Fibroblast of skin of left biceps (primary cell): ENCODE data around the gene APBA1.
A peak's percentile ranks its signal among the peaks of the same experiment; 100 is the strongest.

Source experiments
- DNase-seq, 2 experiments: peaks; one replicate each; pipeline ENCODE4 v3.0.0-alpha.2; 2013; ENCODE audit warnings: low read depth in 2 of 2

APBA1 gene

DNA sequence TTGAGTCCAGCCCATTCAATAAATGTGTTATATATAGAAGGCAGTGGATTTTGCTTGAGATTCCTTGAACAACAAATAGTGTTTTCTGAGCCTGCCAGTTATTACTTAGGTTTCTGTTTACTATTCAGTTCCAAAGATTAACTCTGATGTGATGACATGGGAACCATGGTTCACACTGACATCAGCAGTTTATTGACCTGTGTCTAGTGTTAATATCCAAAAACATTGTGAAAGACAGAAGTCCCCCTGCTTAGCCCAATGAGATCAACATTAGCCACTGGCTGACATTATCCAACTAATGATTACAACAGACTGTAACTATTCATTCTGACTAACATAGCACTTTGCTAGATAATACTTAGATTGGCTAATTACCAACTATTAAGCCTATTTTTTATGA lies 14.9 kb downstream of the APBA1 start:
- DNase-seq, result no peak

DNA sequence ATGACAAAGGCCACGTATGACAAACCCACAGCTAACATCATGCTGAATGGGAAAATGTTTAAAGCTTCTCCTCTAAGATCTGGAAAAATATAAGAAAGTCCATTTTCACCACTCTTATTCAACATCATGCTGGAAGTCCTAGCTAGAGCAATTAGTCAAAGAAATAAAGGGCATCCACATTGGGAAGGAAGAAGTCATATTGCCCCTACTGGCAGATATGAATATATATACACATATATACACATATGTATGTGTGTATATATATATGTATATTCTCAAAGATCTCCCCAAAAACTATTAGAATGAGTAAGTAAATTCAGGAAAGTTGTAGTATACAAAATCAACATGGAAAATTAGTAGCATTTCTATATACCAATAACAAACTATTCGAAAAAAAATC lies 17.1 kb downstream of the APBA1 start:
- no peak for DNase-seq

DNA sequence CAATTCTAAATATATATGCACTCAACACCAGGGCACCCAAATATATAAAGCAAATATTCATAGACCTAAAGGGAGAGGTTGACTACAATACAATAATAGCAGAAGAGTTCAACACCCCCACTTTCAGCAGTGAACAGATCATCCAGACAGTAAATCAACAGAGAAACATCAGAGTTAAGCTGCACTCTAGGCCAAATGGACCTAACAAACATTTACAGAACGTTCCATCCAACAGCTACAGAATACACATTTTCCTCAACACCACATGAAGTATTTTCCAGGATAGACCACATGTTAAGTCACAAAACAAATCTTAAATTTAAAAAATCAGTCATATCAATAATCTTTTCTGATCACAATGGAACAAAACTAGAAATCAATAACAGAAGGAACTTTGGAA lies 18.9 kb downstream of the APBA1 start:
- DNase-seq, result no peak

DNA sequence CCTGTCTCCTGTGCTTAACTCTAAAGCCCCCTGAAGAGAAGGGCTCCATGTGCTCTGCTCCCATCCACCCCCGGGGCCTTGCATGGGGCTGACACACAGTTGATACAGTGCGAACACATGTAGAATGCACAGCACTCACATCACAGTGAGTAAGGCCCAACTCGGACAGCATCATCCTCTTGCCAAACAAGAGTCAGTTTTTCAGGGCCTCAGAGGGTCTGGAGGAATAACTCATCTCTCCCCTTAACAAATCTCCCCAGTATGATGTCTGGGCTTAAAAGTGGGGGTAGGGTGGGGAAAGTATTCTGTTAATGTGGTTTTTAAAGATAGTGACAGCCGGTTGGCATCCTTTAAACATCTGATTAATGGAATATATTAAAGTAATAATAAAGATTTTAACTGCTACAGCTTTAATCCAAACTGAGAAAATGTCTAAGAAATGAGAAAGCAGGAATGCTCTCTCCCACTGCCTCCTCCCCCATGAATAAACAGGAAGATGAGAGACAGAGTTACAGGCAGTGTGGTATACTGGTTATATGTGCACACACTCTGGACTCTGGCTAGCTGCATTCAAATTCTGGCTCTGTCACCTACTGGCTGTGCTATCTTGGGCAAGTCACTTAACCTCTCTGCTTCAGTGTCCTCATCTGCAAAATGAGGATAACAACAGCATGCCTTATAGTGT lies 22.5 kb downstream of the APBA1 start:
- DNase-seq, result peak; percentile 64 to 73

DNA sequence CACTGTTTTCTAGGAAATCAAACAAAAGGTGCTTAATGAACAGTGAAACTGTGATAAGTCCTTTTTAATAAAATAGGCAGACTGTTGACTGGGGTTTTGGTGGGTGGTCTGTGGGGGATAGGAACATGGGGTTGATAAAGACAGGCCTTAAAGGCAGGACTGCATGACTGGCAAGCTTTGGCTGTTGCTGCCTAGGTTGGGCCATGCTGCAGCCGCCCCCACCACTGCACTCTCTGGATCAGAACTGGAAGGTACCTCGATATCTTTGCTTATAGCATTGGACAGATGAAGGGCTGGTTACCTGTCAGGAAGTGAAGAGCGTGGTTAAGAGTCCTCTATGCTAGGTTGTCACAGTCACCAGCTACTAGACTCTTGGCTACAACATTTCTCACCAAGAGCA lies 24.4 kb downstream of the APBA1 start:
- no peak for DNase-seq

DNA sequence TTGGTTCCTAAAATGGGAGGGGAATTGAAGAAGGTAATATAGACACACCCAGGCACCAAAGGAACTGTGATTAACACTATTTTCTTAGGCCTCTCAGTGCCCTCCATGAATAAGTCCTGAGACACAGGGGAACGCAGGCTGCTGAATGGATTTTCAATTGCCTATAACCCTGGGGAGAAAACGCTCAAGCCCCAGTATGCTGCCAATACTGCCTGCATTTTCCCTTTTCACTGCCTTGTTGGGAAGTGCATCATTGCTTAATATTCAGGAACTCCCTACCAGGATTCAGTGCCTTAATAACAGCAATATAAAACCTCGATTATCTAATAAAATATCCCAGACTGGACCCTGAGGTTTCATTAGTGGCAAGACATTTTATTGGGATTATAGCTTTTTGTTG lies 25.4 kb downstream of the APBA1 start:
- no peak for DNase-seq

DNA sequence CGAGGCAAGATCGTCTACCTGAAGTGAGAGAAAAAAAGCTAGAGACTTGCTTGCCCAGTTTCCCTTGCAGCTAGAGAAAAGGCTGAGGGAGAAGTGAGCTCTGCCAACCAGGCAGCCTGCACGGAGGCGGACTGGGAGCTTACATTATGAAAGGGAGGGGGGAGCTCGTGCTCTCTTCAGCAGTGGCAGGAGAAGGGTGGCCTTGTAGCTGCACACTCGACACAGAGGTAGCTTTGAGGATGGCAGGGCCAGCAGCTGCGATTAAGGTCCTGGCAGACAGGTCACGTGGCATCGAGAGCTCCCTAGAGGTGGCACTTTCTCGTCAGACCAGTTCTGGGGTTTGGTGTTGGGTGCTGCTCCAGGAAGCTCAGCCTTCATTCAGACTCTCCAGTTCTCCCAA lies 26.7 kb downstream of the APBA1 start:
- no peak for DNase-seq

DNA sequence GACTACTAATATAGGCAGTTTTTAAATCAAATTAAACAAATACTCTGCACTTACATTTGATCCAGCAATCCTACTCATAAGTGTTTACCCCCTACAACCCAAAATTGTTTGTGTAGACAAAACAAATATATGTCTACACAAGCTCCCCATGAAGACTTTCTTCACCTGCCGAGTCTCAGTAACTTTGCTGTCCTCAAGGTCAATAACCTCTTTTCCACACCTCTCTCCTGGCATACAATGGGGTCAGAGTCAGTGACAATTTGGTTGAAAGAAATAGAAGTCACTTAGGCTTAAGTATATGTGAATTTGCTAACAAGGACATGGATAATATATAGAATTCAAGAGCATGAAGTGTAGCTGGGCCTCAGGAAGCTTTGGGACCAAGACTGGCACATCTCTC lies 29.1 kb downstream of the APBA1 start:
- DNase-seq, result no peak

DNA sequence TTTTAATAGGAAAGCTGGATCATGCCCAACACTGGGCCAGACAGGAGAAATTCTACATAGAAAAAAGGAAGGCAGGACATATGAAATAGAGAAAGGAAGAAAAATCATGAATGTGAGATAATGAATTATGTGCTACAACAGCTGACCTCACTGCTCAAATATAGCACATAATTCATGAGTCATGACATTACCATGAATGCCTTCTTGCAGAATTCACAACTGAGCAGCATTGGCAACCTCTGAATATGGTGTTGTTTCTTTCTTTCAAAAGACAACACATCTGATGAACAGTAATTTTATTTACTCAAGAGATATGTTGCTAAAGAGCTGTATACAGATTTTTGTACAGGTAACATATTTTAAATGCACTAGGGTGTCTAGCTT lies 34.4 kb downstream of the APBA1 start:
- DNase-seq, result peak; percentile 19 to 30

DNA sequence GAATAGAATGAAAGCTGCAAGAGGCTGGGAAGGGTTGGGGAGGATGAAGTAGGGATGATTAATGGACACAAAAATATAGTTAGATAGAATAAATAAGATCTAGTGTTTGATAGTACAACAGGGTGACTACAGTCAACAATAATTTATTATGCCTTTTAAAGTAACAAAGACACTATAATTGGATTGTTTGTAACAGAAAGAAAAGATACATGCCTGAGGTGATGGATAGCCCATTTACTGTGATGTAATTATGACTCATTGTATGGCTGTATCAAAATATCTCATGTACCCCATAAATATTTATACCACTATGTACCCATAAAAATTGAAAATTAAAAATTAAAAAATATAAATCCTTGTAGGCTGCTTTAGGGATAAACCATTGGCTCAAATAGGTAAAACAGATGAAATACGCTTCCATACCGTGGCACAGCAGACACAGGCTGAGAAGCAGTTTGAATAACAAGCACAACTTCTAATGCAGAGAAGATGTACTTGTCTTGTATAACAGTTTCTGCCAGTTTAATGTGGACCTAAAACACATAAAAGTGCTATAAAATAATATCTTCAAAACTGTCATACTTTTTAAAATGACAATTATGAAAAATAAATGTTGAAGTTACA lies 34.9 kb downstream of the APBA1 start:
- DNase-seq, result no peak

DNA sequence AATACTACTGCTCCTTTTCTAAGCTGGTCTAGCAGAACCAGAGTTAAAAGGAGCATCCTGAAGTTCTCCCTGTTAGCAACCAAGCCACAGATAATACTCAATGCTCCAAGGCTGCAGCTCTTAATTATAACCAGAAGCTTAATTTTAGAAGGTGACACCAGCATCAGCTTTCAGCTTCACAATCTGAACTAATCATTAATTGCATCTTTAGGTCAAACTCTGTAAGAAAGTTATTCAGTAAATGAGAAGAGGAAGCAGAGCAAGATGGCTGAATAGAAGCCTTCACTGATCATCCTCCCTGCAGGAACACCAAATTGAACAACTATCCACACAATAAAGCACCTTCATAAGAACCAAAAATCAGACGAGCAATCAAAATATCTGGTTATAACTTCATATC lies 38.5 kb downstream of the APBA1 start:
- DNase-seq, result no peak

DNA sequence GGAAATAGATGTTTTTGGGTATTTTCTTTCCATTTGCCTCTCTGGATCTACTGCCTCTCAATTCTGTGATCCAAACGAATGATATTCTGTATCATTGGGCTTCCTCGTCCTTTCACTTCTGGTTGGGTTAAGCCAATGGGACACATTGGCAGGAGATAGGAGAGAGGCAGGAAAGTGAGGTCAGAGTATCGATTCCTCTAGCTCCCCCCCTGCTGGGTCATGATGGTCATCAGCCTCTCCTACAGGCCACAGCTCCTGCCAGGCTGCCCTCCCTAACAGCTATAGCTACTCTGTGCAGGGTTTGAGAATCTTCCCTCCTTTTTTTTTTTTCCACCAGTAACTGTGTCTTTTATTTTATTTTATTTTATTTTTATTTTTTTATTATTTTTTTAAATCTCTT lies 39.4 kb downstream of the APBA1 start:
- no peak for DNase-seq

DNA sequence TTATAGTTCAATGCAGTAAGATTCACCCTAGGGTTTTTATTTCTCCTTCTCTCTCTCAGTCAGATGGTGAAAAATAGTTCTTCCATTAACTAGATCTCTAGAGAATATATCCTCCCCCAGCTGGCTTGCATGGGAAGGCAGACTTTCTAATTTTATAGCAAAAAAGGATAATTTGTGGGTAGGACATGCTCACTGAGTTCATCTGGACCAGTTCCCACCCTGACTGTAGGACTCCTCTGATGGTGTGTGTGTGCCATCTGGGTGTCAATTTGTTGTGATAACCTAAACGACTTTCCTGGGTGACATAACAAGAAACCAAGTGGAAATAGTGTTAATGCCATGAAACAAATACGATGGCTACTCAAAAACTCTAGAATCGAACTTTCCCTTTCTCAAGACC lies 44.9 kb downstream of the APBA1 start:
- DNase-seq, result no peak

DNA sequence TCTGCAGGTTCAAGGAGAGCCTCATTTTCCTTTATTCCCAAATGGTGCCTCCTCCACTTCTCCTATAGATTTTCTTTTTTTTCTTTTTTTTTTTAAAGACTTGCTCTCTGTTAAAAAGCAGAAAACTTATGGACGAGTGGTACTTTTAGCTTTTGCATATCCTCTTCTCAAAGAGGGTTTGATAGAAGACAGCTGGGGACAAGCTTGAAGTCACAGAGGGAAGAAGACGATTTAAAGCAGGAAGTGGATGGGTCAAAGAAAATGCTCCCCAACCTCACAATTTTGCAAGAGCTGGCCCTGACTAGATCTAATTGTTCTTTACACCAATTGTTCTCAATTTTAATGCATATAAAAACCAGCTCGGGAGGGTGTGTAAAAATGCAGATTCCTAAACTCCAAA lies 48.9 kb downstream of the APBA1 start:
- DNase-seq, result no peak

DNA sequence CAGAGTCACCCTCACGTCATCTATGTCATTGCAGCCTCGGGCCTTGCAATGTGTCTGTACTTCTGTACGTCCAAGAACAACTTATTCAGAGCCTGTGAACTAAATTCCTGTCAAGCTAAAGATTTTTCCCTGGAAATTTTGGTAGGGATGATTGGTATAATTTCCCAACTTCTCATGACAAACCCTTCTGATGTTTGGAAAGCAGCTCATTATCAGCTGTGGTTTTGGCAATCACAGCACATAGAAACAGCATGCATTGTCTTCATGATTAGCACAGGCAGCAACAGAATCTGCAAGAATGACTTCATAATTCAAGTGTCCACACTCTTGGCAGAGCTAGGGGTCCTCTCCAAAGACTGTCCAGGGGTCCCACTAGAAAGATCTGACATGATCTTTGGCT lies 49.5 kb downstream of the APBA1 start:
- DNase-seq, result peak; percentile 29 to 39

DNA sequence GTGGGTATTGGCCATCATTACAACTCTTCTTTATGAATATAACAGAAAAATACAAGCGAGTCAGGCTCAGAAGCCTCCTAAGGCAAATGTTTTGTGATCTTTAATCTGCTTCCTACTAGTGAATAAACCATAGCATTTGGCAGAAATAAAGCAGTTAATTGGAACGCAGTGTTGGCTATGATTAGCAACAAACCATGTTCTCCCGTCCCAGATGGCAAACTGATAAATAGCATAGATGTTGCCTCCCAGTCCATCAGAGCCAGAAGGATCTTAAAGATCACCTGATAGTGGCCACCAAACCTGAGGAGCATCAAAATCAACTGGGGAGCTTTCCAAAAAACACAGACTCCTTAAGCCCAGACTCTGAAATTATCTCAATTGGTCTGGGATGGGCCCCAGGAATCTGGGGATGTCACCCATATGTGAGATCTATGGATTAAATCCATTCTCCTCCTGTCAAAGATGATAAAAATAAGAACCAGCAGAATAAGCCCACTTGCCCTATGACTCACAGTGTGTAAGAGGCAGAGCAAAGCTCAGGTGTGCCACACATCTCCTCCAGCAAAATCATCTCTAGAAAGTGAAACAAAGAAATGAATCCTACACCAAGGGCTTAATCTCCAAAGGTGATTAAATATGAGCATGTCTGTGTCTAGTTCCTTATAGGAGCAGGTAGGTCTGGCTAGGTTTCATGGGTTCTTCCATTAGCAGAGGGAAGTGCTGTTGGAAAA lies 50.3 kb downstream of the APBA1 start:
- DNase-seq, result no peak

DNA sequence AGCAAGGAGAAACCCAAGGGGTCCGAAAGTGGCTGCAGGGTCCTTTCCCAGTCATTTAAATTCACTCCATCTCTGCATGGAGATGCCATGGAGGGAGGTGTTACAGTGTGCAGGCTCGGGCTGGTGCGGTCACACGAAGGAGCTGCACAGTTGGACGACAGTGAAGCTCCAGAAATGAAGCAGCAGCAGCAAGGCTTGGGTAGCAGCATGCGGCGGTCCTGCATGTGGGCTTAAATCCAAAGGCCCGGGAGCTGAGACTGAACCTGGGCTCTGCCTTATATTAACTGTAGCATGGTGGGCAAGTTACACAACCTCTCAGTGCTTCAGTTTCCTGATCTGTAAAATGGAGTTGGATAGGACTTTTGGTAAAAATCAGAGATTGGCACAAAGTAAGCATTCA lies 51.4 kb downstream of the APBA1 start:
- DNase-seq, result no peak

DNA sequence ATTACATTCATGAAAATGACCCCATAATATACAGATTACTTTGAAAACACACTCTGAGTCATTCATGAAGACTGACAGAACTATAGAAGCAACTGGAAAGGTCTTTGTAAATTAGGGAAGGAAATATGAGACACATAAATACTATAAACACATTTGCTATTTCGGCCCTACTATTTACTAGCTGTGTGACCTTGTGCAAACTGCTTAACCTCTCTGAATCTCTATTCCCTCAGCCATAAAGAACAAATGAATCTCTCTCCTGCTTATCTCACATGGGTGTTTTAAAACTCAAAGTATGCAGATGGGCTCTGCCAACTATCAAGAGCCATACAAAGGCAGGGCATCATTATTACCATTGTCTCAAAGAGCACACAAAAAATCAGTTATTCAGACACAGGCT lies 52.9 kb downstream of the APBA1 start:
- no peak for DNase-seq

DNA sequence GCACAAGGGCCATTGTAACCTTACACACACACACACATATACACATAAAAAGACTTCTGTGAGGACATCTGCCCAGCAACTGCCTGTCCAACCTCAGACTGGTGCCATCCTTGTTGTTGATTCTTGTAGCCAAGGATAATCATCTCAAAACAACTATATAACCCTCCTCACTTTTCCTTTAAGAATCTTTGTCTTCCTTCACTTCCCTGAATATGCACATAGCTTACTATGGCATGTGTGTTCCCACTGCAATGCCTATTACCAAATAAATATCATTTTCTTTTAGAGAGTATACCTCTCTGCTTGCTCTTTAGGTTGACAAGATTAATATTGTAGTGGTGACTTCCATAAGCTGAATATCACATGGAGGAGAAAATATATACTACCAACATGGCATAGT lies 55.2 kb downstream of the APBA1 start:
- DNase-seq, result no peak

DNA sequence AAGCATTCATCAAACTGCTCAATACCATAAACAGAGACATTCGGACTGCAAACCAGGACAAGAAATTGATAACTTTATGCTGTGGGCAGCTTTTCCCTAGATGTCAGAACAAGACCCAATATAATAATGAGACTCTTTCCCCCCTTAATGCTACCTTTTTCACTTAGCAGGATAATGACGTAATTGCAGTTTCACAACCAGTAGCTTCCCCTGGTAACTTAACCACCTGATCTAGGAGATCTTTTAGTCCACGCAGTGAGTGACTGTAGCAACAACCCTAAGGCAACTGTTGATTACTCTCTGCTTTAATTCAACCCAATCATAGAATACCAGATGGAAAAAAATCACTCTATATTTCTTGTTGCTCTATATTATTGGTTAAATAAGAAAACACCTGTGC lies 56.3 kb downstream of the APBA1 start:
- DNase-seq, result no peak

DNA sequence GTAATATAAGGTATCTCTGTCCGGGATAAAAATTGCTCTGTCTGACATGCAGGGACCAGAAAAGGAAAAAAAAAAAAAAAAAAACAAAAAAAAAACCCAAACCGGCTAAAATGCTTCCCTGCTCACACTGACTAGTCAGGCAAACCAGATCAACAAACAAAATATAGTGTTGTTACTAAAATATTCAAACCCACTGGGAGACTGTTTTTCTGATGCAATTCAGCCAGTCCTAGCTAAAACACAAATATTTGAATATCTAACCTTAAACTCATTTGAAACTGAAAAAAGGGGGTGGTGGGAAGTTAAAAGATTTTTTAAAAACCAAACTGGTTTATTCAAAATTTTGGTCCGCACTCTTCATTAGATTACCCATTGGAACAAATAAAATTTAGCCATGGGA lies 61.0 kb downstream of the APBA1 start:
- no peak for DNase-seq

DNA sequence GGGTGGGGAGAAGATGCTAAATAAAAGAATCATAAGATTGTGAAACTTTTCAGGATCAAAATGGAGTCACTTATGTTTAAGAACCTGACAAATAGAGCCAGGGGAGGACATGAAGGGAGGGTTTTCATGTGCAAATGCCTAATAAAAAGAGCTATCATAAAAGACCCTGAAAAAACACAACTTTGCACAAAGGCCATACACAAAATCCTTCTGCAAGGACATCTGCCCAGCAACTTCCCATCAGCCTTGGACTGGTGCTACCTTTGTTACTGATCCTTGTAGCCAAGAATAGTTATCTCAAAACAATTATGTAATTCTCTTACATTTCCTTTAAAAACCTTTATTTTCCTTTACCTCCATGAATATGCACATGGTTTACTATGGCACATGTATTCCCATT lies 63.0 kb downstream of the APBA1 start:
- DNase-seq, result no peak

DNA sequence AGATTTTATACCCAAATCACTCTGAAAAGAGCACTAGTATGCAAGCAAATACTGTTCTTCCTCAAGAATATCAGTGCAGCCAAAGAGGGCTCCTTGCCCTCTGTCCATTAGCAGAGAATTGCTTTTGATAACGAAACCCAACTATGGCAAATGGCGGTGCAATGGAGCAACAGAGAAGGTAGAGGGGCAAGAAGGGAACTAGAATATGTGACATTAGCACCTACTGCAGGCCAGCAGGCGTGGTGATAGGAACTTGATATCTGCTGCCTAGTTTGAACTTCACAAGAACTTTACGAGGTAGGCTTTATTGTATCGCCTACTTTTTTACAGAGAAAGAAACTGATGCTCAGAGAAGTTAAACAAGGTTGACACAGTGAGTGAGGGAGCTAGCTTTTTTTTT lies 66.1 kb downstream of the APBA1 start:
- no peak for DNase-seq
